H9 (cell line): Measurements from ENCODE around the gene ELP1. TPM values are rescaled to one million over a fixed set of nuclear protein-coding genes. Genes with fewer than 3 reads are reported as not detected.

Experiments used
- DNase-seq: peaks from one replicate; pipeline ENCODE4 v3.0.0-alpha.2; 2017
- H2AFZ ChIP-seq: one replicate; pipeline ENCODE4 v1.6.1; 2013; ENCODE audit warnings: mild to moderate bottlenecking, low read length, control low read depth, moderate library complexity
- H2AK5ac ChIP-seq: 2 replicates; pipeline ENCODE4 v1.6.1; 2013; ENCODE audit warnings: low read length, control low read depth, mixed read lengths; ENCODE audit not compliant: insufficient read length
- H2BK120ac ChIP-seq: one replicate; pipeline ENCODE4 v1.6.1; 2013; ENCODE audit warnings: low read depth, mild to moderate bottlenecking, low read length, control low read depth, inconsistent platforms; ENCODE audit not compliant: poor library complexity, severe bottlenecking
- H2BK12ac ChIP-seq: 2 replicates; pipeline ENCODE4 v1.6.1; 2013; ENCODE audit warnings: low read length, control low read depth, mixed read lengths, low read depth; ENCODE audit not compliant: insufficient read length
- H2BK15ac ChIP-seq: 2 replicates; pipeline ENCODE4 v1.6.1; 2013; ENCODE audit warnings: low read depth, low read length, control low read depth
- H2BK20ac ChIP-seq: one replicate; pipeline ENCODE4 v1.6.1; 2013; ENCODE audit warnings: low read depth, mild to moderate bottlenecking, low read length, control low read depth, inconsistent platforms; ENCODE audit not compliant: poor library complexity, severe bottlenecking
- H2BK5ac ChIP-seq: 2 replicates; pipeline ENCODE4 v1.6.1; 2013; ENCODE audit warnings: low read length, control low read depth, mixed read lengths; ENCODE audit not compliant: insufficient read length
- H3K14ac ChIP-seq: 2 replicates; pipeline ENCODE4 v1.6.1; 2013; ENCODE audit warnings: low read length, control low read depth; ENCODE audit not compliant: insufficient read depth
- H3K18ac ChIP-seq: 2 replicates; pipeline ENCODE4 v1.6.1; 2013; ENCODE audit warnings: low read depth, mild to moderate bottlenecking, mixed read lengths, low read length, control low read depth; ENCODE audit not compliant: insufficient read length
- H3K23ac ChIP-seq: 2 replicates; pipeline ENCODE4 v1.6.1; 2013; ENCODE audit warnings: low read length, control low read depth, mixed read lengths, low read depth; ENCODE audit not compliant: insufficient read length
- H3K23me2 ChIP-seq: 2 replicates; pipeline ENCODE4 v1.6.1; 2013; ENCODE audit warnings: low read depth, mild to moderate bottlenecking, mixed read lengths, low read length, control low read depth; ENCODE audit not compliant: insufficient read length, poor library complexity, severe bottlenecking
- H3K27ac ChIP-seq: 2 replicates; pipeline ENCODE4 v1.5.1; 2013; ENCODE audit warnings: low read length, control low read depth, mixed read lengths, low read depth; ENCODE audit not compliant: insufficient read length
- H3K27me3 ChIP-seq: 2 replicates; pipeline ENCODE4 v1.6.1; 2013; ENCODE audit warnings: low read length, control low read depth, inconsistent platforms; ENCODE audit not compliant: insufficient read depth
- H3K4ac ChIP-seq: 2 replicates; pipeline ENCODE4 v1.6.1; 2013; ENCODE audit warnings: low read depth, mild to moderate bottlenecking, control low read depth, inconsistent platforms, low read length, moderate library complexity
- H3K4me1 ChIP-seq: 2 replicates; pipeline ENCODE4 v1.6.1; 2013; ENCODE audit warnings: low read length, control low read depth, inconsistent platforms; ENCODE audit not compliant: insufficient read depth
- H3K4me2 ChIP-seq: 2 replicates; pipeline ENCODE4 v1.6.1; 2013; ENCODE audit warnings: low read length, control low read depth, mixed read lengths; ENCODE audit not compliant: insufficient read length, insufficient read depth
- H3K56ac ChIP-seq: 2 replicates; pipeline ENCODE4 v1.6.1; 2013; ENCODE audit warnings: low read depth, mild to moderate bottlenecking, mixed read lengths, low read length, control low read depth; ENCODE audit not compliant: insufficient read length
- H3K79me1 ChIP-seq: 2 replicates; pipeline ENCODE4 v1.6.1; 2013; ENCODE audit warnings: low read depth, mild to moderate bottlenecking, moderate library complexity, low read length, control low read depth, inconsistent platforms; ENCODE audit not compliant: insufficient read depth, poor library complexity, severe bottlenecking
- H3K79me2 ChIP-seq: 2 replicates; pipeline ENCODE4 v1.6.1; 2013; ENCODE audit warnings: low read length, control low read depth, inconsistent platforms; ENCODE audit not compliant: insufficient read depth
- H3K9ac ChIP-seq: 2 replicates; pipeline ENCODE4 v1.6.1; 2013; ENCODE audit warnings: low read length, control low read depth, mixed read lengths; ENCODE audit not compliant: insufficient read length; ENCODE audit errors: extremely low read depth
- H3K9me3 ChIP-seq: one replicate; pipeline ENCODE4 v1.6.1; 2013; ENCODE audit warnings: low read depth, low read length, inconsistent platforms; ENCODE audit not compliant: control insufficient read depth
- H3T11ph ChIP-seq: one replicate; pipeline ENCODE4 v1.6.1; 2013; ENCODE audit warnings: mild to moderate bottlenecking, low read length, control low read depth, inconsistent platforms
- H4K20me1 ChIP-seq: one replicate; pipeline ENCODE4 v1.6.1; 2013; ENCODE audit not compliant: control insufficient read depth, insufficient read length, insufficient read depth
- H4K5ac ChIP-seq: 2 replicates; pipeline ENCODE4 v1.6.1; 2013; ENCODE audit warnings: low read depth, mild to moderate bottlenecking, mixed read lengths, low read length, control low read depth; ENCODE audit not compliant: insufficient read length
- H4K8ac ChIP-seq: replicated peaks from 2 replicates; pipeline ENCODE4 v1.6.1; 2013; ENCODE audit warnings: low read length, control low read depth, mixed read lengths, low read depth; ENCODE audit not compliant: insufficient read length
- H4K91ac ChIP-seq: 2 replicates; pipeline ENCODE4 v1.6.1; 2013; ENCODE audit warnings: low read depth, mild to moderate bottlenecking, moderate library complexity, mixed read lengths, low read length, control low read depth; ENCODE audit not compliant: insufficient read length
- H3K27ac Mint-ChIP-seq, 3 experiments: 2 replicates in 2 of 3; 3 replicates in 1 of 3; pipeline ENCODE4 v1.8.0; 2020 to 2021; ENCODE audit warnings: mixed read lengths in 3 of 3, mild to moderate bottlenecking in 1 of 3, moderate library complexity in 1 of 3
- H3K27me3 Mint-ChIP-seq: 2 replicates; pipeline ENCODE4 v1.8.0; 2021; ENCODE audit warnings: low read depth, mild to moderate bottlenecking, moderate library complexity, mixed read lengths
- H3K36me3 Mint-ChIP-seq, 3 experiments: 2 replicates in 2 of 3; 3 replicates in 1 of 3; pipeline ENCODE4 v1.8.0; 2020 to 2021; ENCODE audit warnings: low read depth in 3 of 3, mixed read lengths in 3 of 3; ENCODE audit not compliant: insufficient read depth in 1 of 3
- H3K4me1 Mint-ChIP-seq, 2 experiments: 2 replicates each; pipeline ENCODE4 v1.8.0; 2020; ENCODE audit warnings: mixed read lengths in 2 of 2
- H3K4me3 Mint-ChIP-seq, 2 experiments: 2 replicates in 1 of 2; 3 replicates in 1 of 2; pipeline ENCODE4 v1.8.0; 2020 to 2021; ENCODE audit warnings: mild to moderate bottlenecking in 2 of 2, mixed read lengths in 2 of 2, moderate library complexity in 1 of 2
- H3K9me3 Mint-ChIP-seq, 2 experiments: 2 replicates in 1 of 2; 3 replicates in 1 of 2; pipeline ENCODE4 v1.8.0; 2020; ENCODE audit warnings: mild to moderate bottlenecking in 2 of 2, mixed read lengths in 2 of 2, moderate library complexity in 1 of 2
- CTCF ChIP-seq: fragments of 200-600 bp; sonication (generic); conservative IDR thresholded peaks from 3 replicates; pipeline ENCODE4 v1.8.0; 2021; ENCODE audit warnings: antibody characterized with exemption, mild to moderate bottlenecking
- WGBS: extraction: QIAGEN DNeasy Blood & Tissue Kit; methylation state at CpG from one replicate; pipeline ENCODE4 v1.1.7; 2013; ENCODE audit warnings: missing lambda C conversion rate, low lambda C conversion rate, mixed read lengths; ENCODE audit not compliant: insufficient read length; ENCODE audit errors: extremely low coverage; 5-methylcytosine and 5-hydroxymethylcytosine counted together
- total RNA-seq: library from RNA; stranded (reverse); gene quantifications from 2 replicates; pipeline ENCODE4 v1.2.1, GENCODE V29; 2021

The ELP1 gene
- total RNA-seq, 1 experiment from 2014 or later: 38.7 TPM

- H3K27me3 Mint-ChIP-seq: no peaks in the 10 kb centered on the region
- H3K4me1 Mint-ChIP-seq: no peaks in the 10 kb centered on the region
- H3K4me2 ChIP-seq: no peak overlapping the region
- H3K27me3 ChIP-seq: no peaks in the 10 kb centered on the region
- H3K4me1 ChIP-seq: no peaks in the 10 kb centered on the region
- no peak overlapping the region for H2BK20ac ChIP-seq
- H3K9me3 Mint-ChIP-seq: no peaks in the 10 kb centered on the region
- no peak overlapping the region for H2BK5ac ChIP-seq
- H3K14ac ChIP-seq: no peak overlapping the region
- no peak overlapping the region for H4K91ac ChIP-seq
- H3K79me2 ChIP-seq: no peaks in the 10 kb centered on the region
- H3K23ac ChIP-seq: no peak overlapping the region
- H3K4ac ChIP-seq: no peak overlapping the region
- H2AK5ac ChIP-seq: no peak overlapping the region
- TF ChIP-seq CTCF: no peak
- H4K5ac ChIP-seq: no peak overlapping the region
- no peak overlapping the region for H2BK120ac ChIP-seq
- no peaks in the 10 kb centered on the region for H3K79me1 ChIP-seq
- peaks cover 3 to 35% (median 15%) of the 10 kb centered on the region in 3 experiments; a peak in 5 of 7 replicates for H3K36me3 Mint-ChIP-seq
- WGBS: no CpG with 5 or more reads among the region's 1 CpG
- peak overlapping the region in 1 of 3 experiments; percentile 25; a peak in 1 of 7 replicates for H3K27ac Mint-ChIP-seq
- H3K9ac ChIP-seq: no peak overlapping the region
- H3K56ac ChIP-seq: no peak overlapping the region
- no peak overlapping the region for H2BK15ac ChIP-seq
- no peak overlapping the region for H2AFZ ChIP-seq
- no peak overlapping the region for H3K18ac ChIP-seq
- H3K9me3 ChIP-seq: no peaks in the 10 kb centered on the region
- H3K4me3 Mint-ChIP-seq: no peak overlapping the region
- H3T11ph ChIP-seq: no peak overlapping the region
- H4K20me1 ChIP-seq: no peaks in the 10 kb centered on the region
- no peak for DNase-seq
- H3K23me2 ChIP-seq: no peaks in the 10 kb centered on the region
- H3K27ac ChIP-seq: no peak overlapping the region
- no peak overlapping the region for H4K8ac ChIP-seq
- no peak overlapping the region for H2BK12ac ChIP-seq
These were observed 48.1 kb downstream of the ELP1 start for GRCh38 chr9:108885643-108886348.
